Measurements from ENCODE around the gene SPTAN1.

SPTAN1 gene

DNA sequence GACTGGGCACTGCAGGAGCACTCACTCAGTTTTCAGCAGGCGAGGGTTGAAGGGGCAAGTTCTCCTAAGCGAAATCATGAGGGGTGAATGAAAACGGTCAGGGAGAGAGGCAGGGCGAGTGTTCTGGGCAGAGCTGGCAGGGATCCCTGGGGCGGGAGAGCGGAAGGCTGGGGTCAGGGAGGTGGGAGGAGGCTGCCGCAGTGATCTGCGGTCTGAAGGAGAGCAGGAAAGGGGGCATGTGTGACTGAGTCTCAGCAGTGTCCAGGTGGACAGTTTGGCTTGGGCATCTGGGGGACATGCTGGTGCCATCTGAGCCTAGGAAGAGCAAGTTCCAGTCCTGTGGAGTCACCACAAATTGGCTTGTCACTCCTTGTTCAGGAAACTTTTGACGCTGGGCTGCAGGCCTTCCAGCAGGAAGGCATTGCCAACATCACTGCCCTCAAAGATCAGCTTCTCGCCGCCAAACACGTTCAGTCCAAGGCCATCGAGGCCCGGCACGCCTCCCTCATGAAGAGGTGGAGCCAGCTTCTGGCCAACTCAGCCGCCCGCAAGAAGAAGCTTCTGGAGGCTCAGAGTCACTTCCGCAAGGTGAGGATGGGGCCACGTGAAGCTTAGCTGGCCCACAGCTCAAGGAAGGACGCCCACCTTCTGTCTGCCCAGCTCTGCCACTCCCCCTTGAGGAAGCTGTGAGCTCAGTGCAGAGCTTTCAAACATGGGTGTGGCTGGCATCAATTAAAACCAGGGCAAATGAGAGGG, 73.2 kb downstream of the SPTAN1 start:
- no peak overlapping the region for H3K4me3 Mint-ChIP-seq
- peaks cover 41% of the 10 kb centered on the region for H3K36me3 Mint-ChIP-seq
- no peak overlapping the region for H3K27ac Mint-ChIP-seq
- H3K4me1 Mint-ChIP-seq, result no peaks in the 10 kb centered on the region
- ATAC-seq (ENCODE audit: low read depth), result no peak
- H3K27me3 Mint-ChIP-seq, result no peaks in the 10 kb centered on the region
- no peaks in the 10 kb centered on the region for H3K9me3 Mint-ChIP-seq
- DNase-seq (ENCODE audit: low spot score in 2 of 2), result no peak

DNA sequence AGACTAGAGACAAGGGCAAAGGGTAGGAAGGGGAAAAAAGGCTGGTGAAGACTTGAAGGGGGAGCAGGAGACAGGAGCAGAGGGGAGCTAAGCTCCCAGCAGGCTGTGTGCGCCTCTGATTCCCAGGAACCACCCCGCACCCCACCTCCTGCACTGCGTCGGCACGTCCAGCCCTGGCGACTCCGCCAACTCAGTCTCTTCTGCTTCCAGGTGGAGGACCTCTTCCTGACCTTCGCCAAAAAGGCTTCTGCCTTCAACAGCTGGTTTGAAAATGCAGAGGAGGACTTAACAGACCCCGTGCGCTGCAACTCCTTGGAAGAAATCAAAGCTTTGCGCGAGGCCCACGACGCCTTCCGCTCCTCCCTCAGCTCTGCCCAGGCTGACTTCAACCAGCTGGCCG, 73.8 kb downstream of the SPTAN1 start:
- no peak overlapping the region for H3K4me3 Mint-ChIP-seq
- peaks cover 36% of the 10 kb centered on the region for H3K36me3 Mint-ChIP-seq
- H3K4me1 Mint-ChIP-seq, result no peaks in the 10 kb centered on the region
- DNase-seq (ENCODE audit: low spot score in 2 of 2), result no peak
- H3K9me3 Mint-ChIP-seq, result no peaks in the 10 kb centered on the region
- H3K27me3 Mint-ChIP-seq, result no peaks in the 10 kb centered on the region
- no peak for ATAC-seq (ENCODE audit: low read depth)
- no peak overlapping the region for H3K27ac Mint-ChIP-seq

DNA sequence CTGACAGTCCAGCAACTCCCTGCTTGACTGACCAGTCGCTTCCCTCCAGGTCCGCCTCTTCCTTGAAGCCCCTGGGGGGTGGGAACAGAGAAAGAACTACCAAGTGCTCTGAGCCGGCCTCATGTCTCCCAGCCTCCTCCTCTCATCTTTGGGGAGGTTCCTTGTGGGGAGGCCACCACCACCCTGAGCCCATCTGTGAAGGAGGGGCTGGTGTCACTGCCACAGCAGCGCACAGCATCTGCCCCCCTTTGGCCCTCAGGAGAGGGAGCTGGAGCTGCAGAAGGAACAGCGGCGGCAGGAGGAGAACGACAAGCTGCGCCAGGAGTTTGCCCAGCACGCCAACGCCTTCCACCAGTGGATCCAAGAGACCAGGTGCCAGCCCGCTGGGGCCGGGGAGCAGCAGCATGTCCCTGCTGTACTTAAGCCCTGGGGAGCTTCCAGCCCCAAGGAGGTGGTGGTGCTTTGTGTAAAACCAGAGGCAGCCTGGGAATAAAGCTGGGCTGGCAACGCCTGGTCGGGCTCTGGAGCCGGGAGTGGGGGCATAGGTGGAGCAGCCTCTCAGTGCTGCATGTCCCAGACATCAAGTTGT, 74.8 kb downstream of the SPTAN1 start:
- no peak for DNase-seq (ENCODE audit: low spot score in 2 of 2)
- Mint-ChIP-seq H3K9me3 (no peaks in the 10 kb centered on the region), H3K4me3 (no peak overlapping the region), H3K4me1 (no peaks in the 10 kb centered on the region), H3K27me3 (no peaks in the 10 kb centered on the region), H3K36me3 (peaks cover 37% of the 10 kb centered on the region), H3K27ac (no peak overlapping the region)
- no peak for ATAC-seq (ENCODE audit: low read depth)

- Mint-ChIP-seq H3K4me1 (no peaks in the 10 kb centered on the region), H3K27me3 (no peaks in the 10 kb centered on the region), H3K9me3 (no peaks in the 10 kb centered on the region), H3K4me3 (no peak overlapping the region), H3K36me3 (peaks cover 39% of the 10 kb centered on the region), H3K27ac (peak overlapping the region; percentile 60)
- ATAC-seq (ENCODE audit: low read depth) (no peak), DNase-seq (ENCODE audit: low spot score in 2 of 2) (no peak)
Measured at GRCh38 chr9:128627906-128628305, 75.5 kb downstream of the SPTAN1 start.

GRCh38 chr9:128628471-128629048, 76.2 kb downstream of the SPTAN1 start:
- Mint-ChIP-seq H3K27ac (peak overlapping the region; percentile 29), H3K36me3 (peaks cover 40% of the 10 kb centered on the region), H3K27me3 (no peaks in the 10 kb centered on the region), H3K4me3 (no peak overlapping the region), H3K4me1 (no peaks in the 10 kb centered on the region), H3K9me3 (no peaks in the 10 kb centered on the region)
- no peak for ATAC-seq (ENCODE audit: low read depth)
- no peak for DNase-seq (ENCODE audit: low spot score in 2 of 2)

DNA sequence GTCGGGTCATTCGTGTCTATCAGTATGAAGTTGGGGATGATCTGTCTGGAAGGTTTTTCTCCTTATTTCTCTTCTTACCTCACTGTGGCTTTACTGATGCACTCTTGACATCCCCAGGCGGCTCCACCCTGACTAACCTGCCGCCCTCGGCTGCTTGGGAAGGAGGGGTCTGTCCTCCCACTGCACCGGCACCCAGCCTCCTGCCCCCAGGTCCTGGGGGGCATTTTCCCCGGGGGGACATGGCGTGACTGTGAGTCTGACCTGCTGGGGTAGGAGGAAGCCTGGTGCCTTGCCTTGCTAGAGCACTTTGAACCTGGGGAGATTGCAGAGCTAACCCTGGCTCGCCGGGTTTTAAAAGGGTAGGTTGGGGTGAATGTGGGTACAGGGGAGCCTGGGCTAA, 76.7 kb downstream of the SPTAN1 start:
- Mint-ChIP-seq H3K27ac (peak overlapping the region; percentile 29), H3K9me3 (no peaks in the 10 kb centered on the region), H3K36me3 (peaks cover 42% of the 10 kb centered on the region), H3K4me1 (no peaks in the 10 kb centered on the region), H3K27me3 (no peaks in the 10 kb centered on the region), H3K4me3 (no peak overlapping the region)
- ATAC-seq (ENCODE audit: low read depth), result no peak
- DNase-seq (ENCODE audit: low spot score in 2 of 2), result no peak

- ATAC-seq (ENCODE audit: low read depth) (no peak), DNase-seq (ENCODE audit: low spot score in 2 of 2) (no peak)
- Mint-ChIP-seq H3K4me3 (no peak overlapping the region), H3K27me3 (no peaks in the 10 kb centered on the region), H3K9me3 (no peaks in the 10 kb centered on the region), H3K4me1 (no peaks in the 10 kb centered on the region), H3K27ac (no peak overlapping the region), H3K36me3 (peaks cover 38% of the 10 kb centered on the region)
Measured at GRCh38 chr9:128629852-128630545, 77.6 kb downstream of the SPTAN1 start.

DNA sequence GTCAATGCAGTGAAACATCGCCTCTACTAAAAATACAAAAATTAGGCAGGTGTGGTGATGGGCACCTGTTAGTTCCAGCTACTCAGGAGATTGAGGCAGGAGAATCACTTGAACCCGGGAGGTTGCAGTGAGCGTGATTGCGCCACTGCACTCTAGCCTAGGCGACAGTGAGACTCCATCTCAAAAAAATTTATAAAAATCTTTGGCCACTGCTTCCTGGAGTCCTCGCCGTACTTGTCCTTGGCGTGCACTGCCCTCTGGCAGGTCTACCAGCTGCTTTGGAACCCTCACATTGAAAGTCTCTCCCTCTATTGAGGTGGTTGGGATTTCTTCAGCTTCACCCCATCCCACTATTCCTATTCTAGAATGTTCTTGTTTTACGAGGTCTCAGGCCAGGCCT, 79.2 kb downstream of the SPTAN1 start:
- H3K36me3 Mint-ChIP-seq, result peaks cover 28% of the 10 kb centered on the region
- H3K4me3 Mint-ChIP-seq, result no peak overlapping the region
- no peaks in the 10 kb centered on the region for H3K27me3 Mint-ChIP-seq
- ATAC-seq (ENCODE audit: low read depth) (no peak), DNase-seq (ENCODE audit: low spot score in 2 of 2) (no peak)
- no peak overlapping the region for H3K27ac Mint-ChIP-seq
- no peaks in the 10 kb centered on the region for H3K9me3 Mint-ChIP-seq
- H3K4me1 Mint-ChIP-seq, result no peaks in the 10 kb centered on the region

GRCh38 chr9:128632066-128632465, 79.7 kb downstream of the SPTAN1 start:
- no peaks in the 10 kb centered on the region for H3K9me3 Mint-ChIP-seq
- H3K4me1 Mint-ChIP-seq, result no peaks in the 10 kb centered on the region
- no peak for DNase-seq (ENCODE audit: low spot score in 2 of 2)
- no peak overlapping the region for H3K4me3 Mint-ChIP-seq
- no peak for ATAC-seq (ENCODE audit: low read depth)
- H3K27me3 Mint-ChIP-seq, result no peaks in the 10 kb centered on the region
- no peak overlapping the region for H3K27ac Mint-ChIP-seq
- H3K36me3 Mint-ChIP-seq, result peaks cover 28% of the 10 kb centered on the region

DNA sequence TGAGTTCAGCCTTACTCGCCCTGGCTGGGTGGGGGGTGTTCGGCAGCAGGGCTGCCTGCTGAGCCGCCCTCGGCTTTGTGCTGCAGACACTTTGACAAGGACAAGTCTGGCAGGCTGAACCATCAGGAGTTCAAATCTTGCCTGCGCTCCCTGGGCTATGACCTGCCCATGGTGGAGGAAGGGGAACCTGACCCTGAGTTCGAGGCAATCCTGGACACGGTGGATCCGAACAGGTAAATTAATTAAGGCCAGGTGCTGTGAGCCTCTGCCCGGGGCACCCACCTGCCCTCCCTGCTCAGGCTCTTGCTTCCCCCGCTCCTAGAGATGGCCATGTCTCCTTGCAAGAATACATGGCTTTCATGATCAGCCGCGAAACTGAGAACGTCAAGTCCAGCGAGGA, 80.1 kb downstream of the SPTAN1 start:
- peak overlapping the region; percentile 20 for H3K27ac Mint-ChIP-seq
- no peak overlapping the region for H3K4me3 Mint-ChIP-seq
- no peaks in the 10 kb centered on the region for H3K4me1 Mint-ChIP-seq
- ATAC-seq (ENCODE audit: low read depth) (no peak), DNase-seq (ENCODE audit: low spot score in 2 of 2) (no peak)
- no peaks in the 10 kb centered on the region for H3K9me3 Mint-ChIP-seq
- H3K27me3 Mint-ChIP-seq, result no peaks in the 10 kb centered on the region
- H3K36me3 Mint-ChIP-seq, result peaks cover 28% of the 10 kb centered on the region

GRCh38 chr9:128633057-128633456, 80.7 kb downstream of the SPTAN1 start:
- Mint-ChIP-seq H3K9me3 (no peaks in the 10 kb centered on the region), H3K27ac (peak overlapping the region; percentile 20), H3K4me1 (no peaks in the 10 kb centered on the region), H3K36me3 (peaks cover 24% of the 10 kb centered on the region), H3K27me3 (no peaks in the 10 kb centered on the region), H3K4me3 (no peak overlapping the region)
- DNase-seq (ENCODE audit: low spot score in 2 of 2) (no peak), ATAC-seq (ENCODE audit: low read depth) (no peak)

GRCh38 chr9:128633601-128634000, 81.2 kb downstream of the SPTAN1 start:
- Mint-ChIP-seq H3K36me3 (peaks cover 26% of the 10 kb centered on the region), H3K4me1 (no peaks in the 10 kb centered on the region), H3K27ac (peak overlapping the region; percentile 45), H3K27me3 (no peaks in the 10 kb centered on the region), H3K9me3 (no peaks in the 10 kb centered on the region), H3K4me3 (no peak overlapping the region)
- no peak for ATAC-seq (ENCODE audit: low read depth)
- no peak for DNase-seq (ENCODE audit: low spot score in 2 of 2)

- DNase-seq (ENCODE audit: low spot score in 2 of 2) (no peak), ATAC-seq (ENCODE audit: low read depth) (no peak)
- no peaks in the 10 kb centered on the region for H3K4me1 Mint-ChIP-seq
- peaks cover 24% of the 10 kb centered on the region for H3K36me3 Mint-ChIP-seq
- H3K27me3 Mint-ChIP-seq, result no peaks in the 10 kb centered on the region
- H3K9me3 Mint-ChIP-seq, result no peaks in the 10 kb centered on the region
- H3K4me3 Mint-ChIP-seq, result no peak overlapping the region
- H3K27ac Mint-ChIP-seq, result peak overlapping the region; percentile 45
Measured at GRCh38 chr9:128634111-128634510, 81.7 kb downstream of the SPTAN1 start.

DNA sequence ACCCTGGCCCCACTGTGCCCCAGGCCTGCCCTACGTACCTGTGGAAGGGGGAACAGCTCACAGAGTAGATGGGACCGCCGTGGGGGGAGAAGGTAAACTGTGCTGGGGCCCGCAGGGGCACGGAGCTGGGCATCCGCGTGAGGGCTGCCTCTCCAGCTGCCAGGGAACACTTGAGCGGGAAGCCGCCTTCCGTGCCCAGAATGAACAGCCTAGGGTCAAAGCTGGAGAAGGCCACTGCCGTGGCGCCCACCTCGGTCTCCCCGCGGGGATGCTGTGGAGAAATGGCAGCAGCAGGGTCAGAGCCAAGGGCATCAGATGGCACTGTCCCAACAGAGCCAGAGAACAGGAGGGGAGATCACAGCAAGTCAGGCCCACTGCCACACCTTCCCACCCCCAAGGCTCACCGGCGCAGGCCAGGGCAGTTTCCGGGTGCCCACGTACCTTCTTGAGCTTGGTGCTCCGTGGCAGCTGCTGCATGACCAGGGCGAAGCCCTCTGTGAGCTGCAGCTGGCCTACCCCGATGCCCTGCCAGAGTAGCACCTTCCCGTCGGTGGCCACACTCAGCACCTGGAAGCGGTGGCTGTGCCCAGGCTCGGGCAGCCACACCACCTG, 82.4 kb downstream of the SPTAN1 start:
- no peak for ATAC-seq (ENCODE audit: low read depth)
- peaks cover 20% of the 10 kb centered on the region for H3K36me3 Mint-ChIP-seq

More for the DNA sequence above, 82.4 kb downstream of the SPTAN1 start:
- no peaks in the 10 kb centered on the region for H3K27me3 Mint-ChIP-seq
- no peak overlapping the region for H3K4me3 Mint-ChIP-seq
- H3K9me3 Mint-ChIP-seq, result no peaks in the 10 kb centered on the region
- no peak for DNase-seq (ENCODE audit: low spot score in 2 of 2)
- H3K4me1 Mint-ChIP-seq, result no peaks in the 10 kb centered on the region
- peak overlapping the region; percentile 45 for H3K27ac Mint-ChIP-seq
